HEK293T (cell line): ENCODE results near the gene NAALADL2.

ENCODE experiments used
- CTCF ChIA-PET: fragments of 350-600 bp; formaldehyde crosslinking; extraction: SDS; loops from one replicate; lab custom pipeline; 2021; ENCODE audit warnings: antibody characterized with exemption, inconsistent platforms; lab: Yijun Ruan, JAX
- POLR2A ChIA-PET: fragments of 350-600 bp; formaldehyde crosslinking; extraction: SDS; loops from one replicate; lab custom pipeline; 2020; ENCODE audit warnings: antibody characterized with exemption, inconsistent platforms; lab: Yijun Ruan, JAX
- DNase-seq: peaks from one replicate; pipeline ENCODE4 v3.0.0; 2012; ENCODE audit warnings: mixed read lengths; ENCODE audit errors: extremely low spot score
- ARNT ChIP-seq: fragments of 450-650 bp; IDR thresholded peaks from 2 replicates; pipeline ENCODE4 v1.6.1; 2017; ENCODE audit warnings: mild to moderate bottlenecking
- BHLHE40 ChIP-seq: fragments of 450-650 bp; IDR thresholded peaks from 2 replicates; pipeline ENCODE4 v1.6.1; 2016; ENCODE audit warnings: mild to moderate bottlenecking, moderate library complexity, borderline replicate concordance
- CTBP1 ChIP-seq: fragments of 450-650 bp; IDR thresholded peaks from 2 replicates; pipeline ENCODE4 v1.6.1; 2016; ENCODE audit warnings: borderline replicate concordance
- ELF4 ChIP-seq: fragments of 450-650 bp; IDR thresholded peaks from 2 replicates; pipeline ENCODE4 v1.6.1; 2017; ENCODE audit warnings: antibody characterized with exemption
- FOXA1 ChIP-seq: fragments of 450-650 bp; IDR thresholded peaks from 2 replicates; pipeline ENCODE4 v1.6.1; 2016; ENCODE audit warnings: mild to moderate bottlenecking
- FOXK2 ChIP-seq: fragments of 450-650 bp; IDR thresholded peaks from 2 replicates; pipeline ENCODE4 v1.6.1; 2016; ENCODE audit warnings: mild to moderate bottlenecking
- FOXM1 ChIP-seq: fragments of 450-650 bp; IDR thresholded peaks from 2 replicates; pipeline ENCODE4 v1.6.1; 2017; ENCODE audit warnings: mild to moderate bottlenecking, borderline replicate concordance
- HDGF ChIP-seq: fragments of 450-650 bp; IDR thresholded peaks from 2 replicates; pipeline ENCODE4 v1.6.1; 2017; ENCODE audit warnings: antibody characterized with exemption, borderline replicate concordance
- L3MBTL2 ChIP-seq: fragments of 450-650 bp; conservative IDR thresholded peaks from 2 replicates; pipeline ENCODE4 v1.6.1; 2016; ENCODE audit warnings: mild to moderate bottlenecking
- LEF1 ChIP-seq: fragments of 450-650 bp; IDR thresholded peaks from 2 replicates; pipeline ENCODE4 v1.6.1; 2017; ENCODE audit warnings: mild to moderate bottlenecking, borderline replicate concordance
- NFRKB ChIP-seq: fragments of 450-650 bp; IDR thresholded peaks from 2 replicates; pipeline ENCODE4 v1.6.1; 2016; ENCODE audit warnings: mild to moderate bottlenecking, moderate library complexity
- SP1 ChIP-seq: fragments of 450-650 bp; IDR thresholded peaks from 2 replicates; pipeline ENCODE4 v1.6.1; 2017
- SUZ12 ChIP-seq: fragments of 450-650 bp; IDR thresholded peaks from 2 replicates; pipeline ENCODE4 v1.6.1; 2016; ENCODE audit warnings: mild to moderate bottlenecking
- TARDBP ChIP-seq: fragments of 450-650 bp; IDR thresholded peaks from 2 replicates; pipeline ENCODE4 v1.6.1; 2016
- ZNF384 ChIP-seq: fragments of 450-650 bp; IDR thresholded peaks from 2 replicates; pipeline ENCODE4 v1.6.1; 2016
- TF ChIP-seq, protein P1 (sequence below): fragments of 450-650 bp; IDR thresholded peaks from 2 replicates; pipeline ENCODE4 v1.6.1; 2016

Gene NAALADL2

DNA sequence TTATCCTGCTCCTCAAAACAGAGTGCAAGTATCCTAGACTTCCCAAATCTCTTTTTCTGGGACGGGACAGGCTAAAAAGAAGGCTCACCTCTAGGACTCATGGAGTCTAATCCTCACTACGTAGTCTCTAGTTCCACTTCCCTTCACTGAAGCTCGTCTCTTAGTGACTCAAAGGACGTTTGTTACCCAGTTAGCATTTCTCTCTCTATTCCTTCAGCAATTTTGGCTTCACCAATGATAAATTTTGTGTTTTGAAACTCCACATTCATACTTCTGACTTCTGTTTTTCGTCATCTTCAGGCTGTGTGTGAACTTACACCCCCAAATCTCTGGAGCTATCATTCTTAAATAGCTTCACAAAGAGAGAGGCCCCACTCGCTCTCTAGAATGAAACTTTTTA lies 627.1 kb downstream of the NAALADL2 start:
- POLR2A ChIA-PET: no interaction called here

DNA sequence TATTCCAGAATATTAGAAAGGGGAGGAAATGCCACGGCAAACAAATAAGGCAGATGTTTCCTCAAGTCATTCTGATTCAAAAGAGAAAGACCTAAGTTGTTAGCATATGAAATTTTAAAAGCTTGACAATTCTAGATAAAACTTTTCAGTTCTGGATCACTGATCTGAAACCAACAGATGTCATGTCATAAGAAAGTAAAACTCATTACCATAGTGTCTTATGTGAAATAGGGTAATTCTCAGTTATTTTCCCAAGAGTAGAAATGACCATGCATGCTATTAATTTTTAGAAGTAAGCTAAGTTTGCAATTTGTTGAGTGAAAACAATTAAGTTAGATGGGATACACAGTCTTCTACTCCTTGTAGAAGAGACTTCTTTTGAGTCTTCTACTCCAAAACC lies 630.3 kb downstream of the NAALADL2 start:
- no peak for DNase-seq
- ChIA-PET CTCF (no interaction called here), POLR2A (no interaction called here)

More for the DNA sequence above, 627.1 kb downstream of the NAALADL2 start:
- CTCF ChIA-PET: no interaction called here
- no peak for DNase-seq
- TF ChIP-seq ZNF384 (no peak), TARDBP (no peak), ELF4 (no peak), ARNT (no peak), BHLHE40 (no peak), SUZ12 (no peak), L3MBTL2 (no peak), NFRKB (no peak), CTBP1 (no peak), SP1 (no peak), HDGF (no peak), FOXM1 (no peak), FOXK2 (no peak), LEF1 (no peak)
- TF ChIP-seq, protein P1, sequence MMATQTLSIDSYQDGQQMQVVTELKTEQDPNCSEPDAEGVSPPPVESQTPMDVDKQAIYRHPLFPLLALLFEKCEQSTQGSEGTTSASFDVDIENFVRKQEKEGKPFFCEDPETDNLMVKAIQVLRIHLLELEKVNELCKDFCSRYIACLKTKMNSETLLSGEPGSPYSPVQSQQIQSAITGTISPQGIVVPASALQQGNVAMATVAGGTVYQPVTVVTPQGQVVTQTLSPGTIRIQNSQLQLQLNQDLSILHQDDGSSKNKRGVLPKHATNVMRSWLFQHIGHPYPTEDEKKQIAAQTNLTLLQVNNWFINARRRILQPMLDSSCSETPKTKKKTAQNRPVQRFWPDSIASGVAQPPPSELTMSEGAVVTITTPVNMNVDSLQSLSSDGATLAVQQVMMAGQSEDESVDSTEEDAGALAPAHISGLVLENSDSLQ: no peak

DNA sequence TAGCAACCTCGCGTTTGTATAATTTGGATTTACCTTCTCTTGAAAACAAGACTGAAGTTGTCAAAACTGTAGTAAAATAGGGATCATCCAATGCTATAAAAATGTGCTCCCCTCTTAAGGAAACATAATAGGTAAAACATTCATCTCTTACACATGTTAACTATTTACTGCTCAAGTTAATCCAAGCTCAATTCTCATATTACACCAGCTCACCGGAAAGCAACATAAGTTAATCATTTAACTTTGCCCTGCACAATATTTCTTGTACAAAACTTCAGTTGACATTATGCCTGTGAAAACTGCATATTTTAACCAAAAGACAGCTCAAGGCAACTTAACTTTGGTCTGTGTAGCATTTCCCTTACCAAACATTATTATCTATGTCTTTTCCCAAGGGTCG lies 634.2 kb downstream of the NAALADL2 start:
- TF ChIP-seq SUZ12 (no peak), CTBP1 (no peak), HDGF (no peak), LEF1 (no peak), L3MBTL2 (no peak), ZNF384 (no peak), TARDBP (no peak), FOXM1 (no peak), ELF4 (no peak), FOXA1 (no peak), FOXK2 (no peak), SP1 (no peak), ARNT (no peak)
- TF ChIP-seq, protein P1: no peak
- POLR2A ChIA-PET: no interaction called here
- DNase-seq: no peak
- CTCF ChIA-PET: no interaction called here

More for the DNA sequence above, 630.3 kb downstream of the NAALADL2 start:
- no peak for TF ChIP-seq FOXM1
- TF ChIP-seq, protein P1: no peak
- TF ChIP-seq SUZ12: no peak

DNA sequence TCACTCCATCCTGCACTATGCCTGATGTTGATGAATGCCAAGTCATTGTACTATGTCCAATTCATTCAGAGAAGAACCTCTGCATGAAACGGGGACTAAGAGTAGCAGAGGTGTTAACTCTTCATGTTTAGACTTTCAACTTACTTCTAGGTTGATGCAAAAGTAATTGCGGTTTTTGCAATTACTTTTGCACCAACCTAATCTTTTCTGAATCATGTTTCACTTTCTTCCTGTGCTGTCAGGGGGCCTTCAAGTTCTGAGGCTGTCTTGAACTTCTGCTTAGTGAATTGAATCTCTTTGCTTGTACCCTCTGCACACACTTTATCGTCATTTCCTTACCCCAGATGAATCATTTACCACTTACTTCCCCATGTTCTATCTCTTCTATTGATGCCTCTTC lies 636.2 kb downstream of the NAALADL2 start:
- TF ChIP-seq SP1 (no peak), L3MBTL2 (no peak), ELF4 (no peak), BHLHE40 (no peak), NFRKB (no peak), ZNF384 (no peak), TARDBP (no peak), HDGF (no peak), CTBP1 (no peak), FOXM1 (no peak), ARNT (no peak), FOXK2 (no peak), SUZ12 (no peak)
- TF ChIP-seq, protein P1: no peak
- ChIA-PET POLR2A (no interaction called here), CTCF (no interaction called here)
- no peak for DNase-seq

DNA sequence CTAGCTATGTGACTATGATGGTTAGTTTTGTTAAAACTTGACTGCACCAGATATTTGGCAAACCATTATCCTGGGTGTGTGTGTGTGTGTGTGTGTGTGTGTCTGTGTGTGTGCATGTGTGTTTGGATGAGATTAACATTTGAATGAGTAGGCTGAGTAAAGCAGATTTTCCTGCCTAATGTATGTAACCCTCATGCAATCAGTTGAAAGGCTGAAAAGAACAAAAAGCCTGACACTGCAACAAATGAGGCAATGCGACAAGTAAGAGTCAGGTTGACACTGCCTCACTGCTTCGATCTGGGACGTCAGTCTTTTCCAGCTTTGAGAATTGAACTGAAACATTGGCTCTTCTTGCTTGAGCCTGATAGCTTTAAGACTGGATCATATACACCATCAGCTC lies 643.0 kb downstream of the NAALADL2 start:
- no peak for TF ChIP-seq SP1
- no peak for TF ChIP-seq BHLHE40
- no peak for TF ChIP-seq TARDBP
- no peak for TF ChIP-seq LEF1
- no peak for TF ChIP-seq CTBP1
- TF ChIP-seq ARNT: no peak
- no peak for TF ChIP-seq FOXK2
- no peak for TF ChIP-seq HDGF
- TF ChIP-seq NFRKB: no peak
- no peak for TF ChIP-seq ZNF384
- TF ChIP-seq SUZ12: no peak
- TF ChIP-seq ELF4: no peak
- no peak for TF ChIP-seq FOXM1
- no peak for TF ChIP-seq L3MBTL2
- TF ChIP-seq FOXA1: no peak
- TF ChIP-seq, protein P1: no peak
- DNase-seq: no peak
- POLR2A ChIA-PET: no interaction called here
- CTCF ChIA-PET: no interaction called here
